GM23338 (cell line): ENCODE measurements around the gene EFCAB6. TPM values are rescaled to one million over a fixed set of nuclear protein-coding genes. Genes with fewer than 3 reads are reported as not detected.

Experiments
- ATAC-seq: fragments of 200-7000 bp; cut with Tn5 transposase; 3 replicates; pipeline ENCODE4 v1.9.1; 2020
- DNase-seq: peaks from one replicate; pipeline ENCODE4 v3.0.0-alpha.2; 2015; ENCODE audit warnings: low spot score
- H2AFZ ChIP-seq: fragments of 200-600 bp; sonication (generic); 2 replicates; pipeline ENCODE4 v1.8.0; 2016; ENCODE audit warnings: antibody characterized with exemption, mild to moderate bottlenecking, moderate library complexity
- H3F3A ChIP-seq: fragments of 200-600 bp; sonication (generic); replicated peaks from 2 replicates; pipeline ENCODE4 v1.8.0; 2017; ENCODE audit warnings: antibody characterized with exemption, mixed run types, low read depth
- H3K27ac ChIP-seq: fragments of 200-600 bp; sonication (generic); 2 replicates; pipeline ENCODE4 v1.6.1; 2016; ENCODE audit warnings: low read depth
- H3K27me3 ChIP-seq: fragments of 200-600 bp; sonication (generic); 2 replicates; pipeline ENCODE4 v1.8.0; 2016; ENCODE audit warnings: mild to moderate bottlenecking, mixed run types, moderate library complexity; ENCODE audit not compliant: insufficient read depth
- H3K36me3 ChIP-seq: fragments of 200-600 bp; sonication (generic); 2 replicates; pipeline ENCODE4 v1.8.0; 2016; ENCODE audit warnings: mild to moderate bottlenecking; ENCODE audit not compliant: insufficient read depth
- H3K4me1 ChIP-seq: fragments of 200-600 bp; sonication (generic); 2 replicates; pipeline ENCODE4 v1.8.0; 2016; ENCODE audit warnings: mild to moderate bottlenecking, moderate library complexity; ENCODE audit not compliant: insufficient read depth
- H3K4me2 ChIP-seq: fragments of 200-600 bp; sonication (generic); 2 replicates; pipeline ENCODE4 v1.7.1; 2017; ENCODE audit warnings: mixed run types
- H3K4me3 ChIP-seq: fragments of 200-600 bp; sonication (generic); 2 replicates; pipeline ENCODE4 v1.6.1; 2016; ENCODE audit warnings: mixed run types
- H3K79me2 ChIP-seq: fragments of 200-600 bp; sonication (generic); replicated peaks from 2 replicates; pipeline ENCODE4 v1.8.0; 2017; ENCODE audit warnings: mild to moderate bottlenecking; ENCODE audit not compliant: insufficient read depth
- H3K9me2 ChIP-seq: fragments of 200-600 bp; sonication (generic); 2 replicates; pipeline ENCODE4 v1.8.0; 2017; ENCODE audit not compliant: insufficient read depth
- H4K20me1 ChIP-seq: fragments of 200-600 bp; sonication (generic); replicated peaks from 2 replicates; pipeline ENCODE4 v1.8.0; 2017; ENCODE audit warnings: mild to moderate bottlenecking; ENCODE audit not compliant: insufficient read depth
- H3K27ac Mint-ChIP-seq: 2 replicates; pipeline ENCODE4 v1.8.0; 2020; ENCODE audit warnings: inconsistent platforms, mild to moderate bottlenecking, moderate library complexity, mixed read lengths
- H3K27me3 Mint-ChIP-seq: 3 replicates; pipeline ENCODE4 v1.8.0; 2022; ENCODE audit warnings: low read depth, mild to moderate bottlenecking, moderate library complexity, mixed read lengths, inconsistent platforms; ENCODE audit not compliant: insufficient read depth, poor library complexity
- H3K36me3 Mint-ChIP-seq: 3 replicates; pipeline ENCODE4 v1.8.0; 2021; ENCODE audit warnings: low read depth, mild to moderate bottlenecking, inconsistent platforms, moderate library complexity, mixed read lengths
- H3K4me1 Mint-ChIP-seq: 3 replicates; pipeline ENCODE4 v1.8.0; 2020; ENCODE audit warnings: mild to moderate bottlenecking, inconsistent platforms, mixed read lengths
- H3K4me3 Mint-ChIP-seq: 3 replicates; pipeline ENCODE4 v1.8.0; 2021; ENCODE audit warnings: moderate library complexity, mild to moderate bottlenecking, inconsistent platforms, mixed read lengths
- H3K9me3 Mint-ChIP-seq: 3 replicates; pipeline ENCODE4 v1.8.0; 2020; ENCODE audit warnings: moderate library complexity, mild to moderate bottlenecking, inconsistent platforms, mixed read lengths
- CREB1 ChIP-seq: fragments of 250-450 bp; sonication (Bioruptor Pico); IDR thresholded peaks from 2 replicates; pipeline ENCODE4 v1.5.0; 2020; ENCODE audit warnings: low read depth, mild to moderate bottlenecking, moderate library complexity
- CTCF ChIP-seq, 2 experiments: fragments of 200-600 bp in 1 of 2; sonication (generic) in 1 of 2; conservative IDR thresholded peaks; 2 replicates each; pipeline versions ENCODE4 v1.5.1 to v1.6.1; 2016 to 2017; ENCODE audit warnings: antibody characterized with exemption in 2 of 2, low read depth in 2 of 2, mild to moderate bottlenecking in 2 of 2, moderate library complexity in 1 of 2
- EZH2phosphoT487 ChIP-seq: fragments of 200-600 bp; sonication (generic); IDR thresholded peaks from one replicate; pipeline ENCODE4 v1.8.1; 2018; ENCODE audit warnings: antibody characterized with exemption; ENCODE audit not compliant: unreplicated experiment
- JUNB ChIP-seq: IDR thresholded peaks from one replicate; pipeline ENCODE4 v1.6.1; 2016; ENCODE audit warnings: antibody characterized with exemption; ENCODE audit not compliant: unreplicated experiment
- NANOG ChIP-seq: IDR thresholded peaks from 2 replicates; pipeline ENCODE4 v1.6.1; 2016; ENCODE audit warnings: antibody characterized with exemption, borderline replicate concordance
- POLR2AphosphoS5 ChIP-seq: IDR thresholded peaks from 2 replicates; pipeline ENCODE4 v1.6.1; 2016; ENCODE audit warnings: antibody characterized with exemption, low read depth
- STAT1 ChIP-seq: IDR thresholded peaks from one replicate; pipeline ENCODE4 v1.6.1; 2016; ENCODE audit warnings: antibody characterized with exemption; ENCODE audit not compliant: unreplicated experiment
- ZNF114 ChIP-seq: fragments of 250-450 bp; sonication (Bioruptor Pico); IDR thresholded peaks from 2 replicates; pipeline ENCODE4 v1.5.0; 2020; ENCODE audit warnings: mild to moderate bottlenecking, moderate library complexity
- ZNF331 ChIP-seq: fragments of 250-450 bp; sonication (Bioruptor Pico); IDR thresholded peaks from 2 replicates; pipeline ENCODE4 v1.5.0; 2020; ENCODE audit warnings: low read depth, mild to moderate bottlenecking, moderate library complexity
- ZNF462 ChIP-seq: fragments of 250-450 bp; sonication (Bioruptor Pico); IDR thresholded peaks from 2 replicates; pipeline ENCODE4 v1.5.0; 2020; ENCODE audit warnings: mild to moderate bottlenecking, moderate library complexity
- polyA plus RNA-seq: library from polyadenylated mRNA; unstranded; fragments of >200 nt; fragmentation: Nextera tagmentation; extraction: Ambion mirVana; gene quantifications from 2 replicates; pipeline ENCODE4 v1.2.1, GENCODE V29; 2016
- total RNA-seq: library from RNA; depleted of rRNA; stranded (reverse); fragments of >200 nt; shearing (Covaris generic); gene quantifications from 2 replicates; pipeline ENCODE4 v1.2.3, GENCODE V29; 2014
- TF ChIP-seq, protein P1 (sequence below): IDR thresholded peaks from 2 replicates; pipeline ENCODE4 v1.6.1; 2016; ENCODE audit warnings: antibody characterized with exemption
- TF ChIP-seq, protein P2 (sequence below): IDR thresholded peaks from one replicate; pipeline ENCODE4 v1.6.1; 2018; ENCODE audit warnings: antibody characterized with exemption; ENCODE audit not compliant: unreplicated experiment

The EFCAB6 gene
- total and polyA plus RNA-seq, 2 experiments from 2014 or later: 1.1 to 1.8 TPM

GRCh38 chr22:43493297-43493696 is 318.8 kb downstream of the EFCAB6 start:
- H3K4me3 ChIP-seq: no peak overlapping the region
- no peaks in the 10 kb centered on the region for H4K20me1 ChIP-seq
- Mint-ChIP-seq H3K4me3 (no peak overlapping the region), H3K27me3 (peaks cover 2% of the 10 kb centered on the region), H3K36me3 (peaks cover 11% of the 10 kb centered on the region; the same call in 2 of the 3 replicates), H3K27ac (no peak overlapping the region), H3K4me1 (no peaks in the 10 kb centered on the region), H3K9me3 (peaks cover 49% of the 10 kb centered on the region)
- H3F3A ChIP-seq: no peaks in the 10 kb centered on the region
- no peaks in the 10 kb centered on the region; the same call in 1 of the 2 replicates for H3K9me2 ChIP-seq
- no peaks in the 10 kb centered on the region for H3K79me2 ChIP-seq
- no peaks in the 10 kb centered on the region for H3K36me3 ChIP-seq
- no peak overlapping the region for H3K27ac ChIP-seq
- H2AFZ ChIP-seq: no peak overlapping the region
- no peaks in the 10 kb centered on the region for H3K27me3 ChIP-seq
- no peak for DNase-seq
- ATAC-seq: no peak
- no peak for TF ChIP-seq JUNB
- TF ChIP-seq STAT1: no peak
- TF ChIP-seq, protein P1, sequence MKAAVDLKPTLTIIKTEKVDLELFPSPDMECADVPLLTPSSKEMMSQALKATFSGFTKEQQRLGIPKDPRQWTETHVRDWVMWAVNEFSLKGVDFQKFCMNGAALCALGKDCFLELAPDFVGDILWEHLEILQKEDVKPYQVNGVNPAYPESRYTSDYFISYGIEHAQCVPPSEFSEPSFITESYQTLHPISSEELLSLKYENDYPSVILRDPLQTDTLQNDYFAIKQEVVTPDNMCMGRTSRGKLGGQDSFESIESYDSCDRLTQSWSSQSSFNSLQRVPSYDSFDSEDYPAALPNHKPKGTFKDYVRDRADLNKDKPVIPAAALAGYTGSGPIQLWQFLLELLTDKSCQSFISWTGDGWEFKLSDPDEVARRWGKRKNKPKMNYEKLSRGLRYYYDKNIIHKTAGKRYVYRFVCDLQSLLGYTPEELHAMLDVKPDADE: no peak
- TF ChIP-seq ZNF462 (CRISPR knock-in tag): no peak
- no peak for TF ChIP-seq ZNF114 (CRISPR knock-in tag)
- TF ChIP-seq POLR2AphosphoS5: no peak
- TF ChIP-seq ZNF331 (CRISPR knock-in tag): no peak
- no peak for TF ChIP-seq CTCF (conservative IDR thresholded peaks at IDR 0.05; ENCODE audit: low read depth in 2 of 2)
- no peak for TF ChIP-seq CREB1
- TF ChIP-seq EZH2phosphoT487: no peak
- no peak for TF ChIP-seq NANOG
- TF ChIP-seq, protein P2, sequence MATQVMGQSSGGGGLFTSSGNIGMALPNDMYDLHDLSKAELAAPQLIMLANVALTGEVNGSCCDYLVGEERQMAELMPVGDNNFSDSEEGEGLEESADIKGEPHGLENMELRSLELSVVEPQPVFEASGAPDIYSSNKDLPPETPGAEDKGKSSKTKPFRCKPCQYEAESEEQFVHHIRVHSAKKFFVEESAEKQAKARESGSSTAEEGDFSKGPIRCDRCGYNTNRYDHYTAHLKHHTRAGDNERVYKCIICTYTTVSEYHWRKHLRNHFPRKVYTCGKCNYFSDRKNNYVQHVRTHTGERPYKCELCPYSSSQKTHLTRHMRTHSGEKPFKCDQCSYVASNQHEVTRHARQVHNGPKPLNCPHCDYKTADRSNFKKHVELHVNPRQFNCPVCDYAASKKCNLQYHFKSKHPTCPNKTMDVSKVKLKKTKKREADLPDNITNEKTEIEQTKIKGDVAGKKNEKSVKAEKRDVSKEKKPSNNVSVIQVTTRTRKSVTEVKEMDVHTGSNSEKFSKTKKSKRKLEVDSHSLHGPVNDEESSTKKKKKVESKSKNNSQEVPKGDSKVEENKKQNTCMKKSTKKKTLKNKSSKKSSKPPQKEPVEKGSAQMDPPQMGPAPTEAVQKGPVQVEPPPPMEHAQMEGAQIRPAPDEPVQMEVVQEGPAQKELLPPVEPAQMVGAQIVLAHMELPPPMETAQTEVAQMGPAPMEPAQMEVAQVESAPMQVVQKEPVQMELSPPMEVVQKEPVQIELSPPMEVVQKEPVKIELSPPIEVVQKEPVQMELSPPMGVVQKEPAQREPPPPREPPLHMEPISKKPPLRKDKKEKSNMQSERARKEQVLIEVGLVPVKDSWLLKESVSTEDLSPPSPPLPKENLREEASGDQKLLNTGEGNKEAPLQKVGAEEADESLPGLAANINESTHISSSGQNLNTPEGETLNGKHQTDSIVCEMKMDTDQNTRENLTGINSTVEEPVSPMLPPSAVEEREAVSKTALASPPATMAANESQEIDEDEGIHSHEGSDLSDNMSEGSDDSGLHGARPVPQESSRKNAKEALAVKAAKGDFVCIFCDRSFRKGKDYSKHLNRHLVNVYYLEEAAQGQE: no peak
- H3K4me1 ChIP-seq: no peaks in the 10 kb centered on the region
- no peak overlapping the region for H3K4me2 ChIP-seq
